SK-N-DZ (cell line): ENCODE measurements around the gene NIM1K. TPM values are rescaled to one million over a fixed set of nuclear protein-coding genes. Genes with fewer than 3 reads are reported as not detected.
"Not testable (repeated sequence)": the region's sequence is repeated elsewhere in the genome, so short reads cannot be mapped to it uniquely, and the experiment has no call there.

ENCODE experiments used
- DNase-seq: peaks from one replicate; pipeline ENCODE4 v3.0.0-alpha.2; 2015; ENCODE audit warnings: low spot score
- polyA plus RNA-seq, 2 experiments: library from polyadenylated mRNA; depleted of rRNA; stranded (reverse); fragments of >200 nt; gene quantifications; 2 replicates each; pipeline ENCODE4 v1.2.3, GENCODE V29; 2014

The NIM1K gene
- polyA plus RNA-seq (2014; cell fraction: cytosol; rRNA removed) = not detected in 2 replicates
- polyA plus RNA-seq (2014; cell fraction: nucleus; rRNA removed) = not detected in 2 replicates

DNA sequence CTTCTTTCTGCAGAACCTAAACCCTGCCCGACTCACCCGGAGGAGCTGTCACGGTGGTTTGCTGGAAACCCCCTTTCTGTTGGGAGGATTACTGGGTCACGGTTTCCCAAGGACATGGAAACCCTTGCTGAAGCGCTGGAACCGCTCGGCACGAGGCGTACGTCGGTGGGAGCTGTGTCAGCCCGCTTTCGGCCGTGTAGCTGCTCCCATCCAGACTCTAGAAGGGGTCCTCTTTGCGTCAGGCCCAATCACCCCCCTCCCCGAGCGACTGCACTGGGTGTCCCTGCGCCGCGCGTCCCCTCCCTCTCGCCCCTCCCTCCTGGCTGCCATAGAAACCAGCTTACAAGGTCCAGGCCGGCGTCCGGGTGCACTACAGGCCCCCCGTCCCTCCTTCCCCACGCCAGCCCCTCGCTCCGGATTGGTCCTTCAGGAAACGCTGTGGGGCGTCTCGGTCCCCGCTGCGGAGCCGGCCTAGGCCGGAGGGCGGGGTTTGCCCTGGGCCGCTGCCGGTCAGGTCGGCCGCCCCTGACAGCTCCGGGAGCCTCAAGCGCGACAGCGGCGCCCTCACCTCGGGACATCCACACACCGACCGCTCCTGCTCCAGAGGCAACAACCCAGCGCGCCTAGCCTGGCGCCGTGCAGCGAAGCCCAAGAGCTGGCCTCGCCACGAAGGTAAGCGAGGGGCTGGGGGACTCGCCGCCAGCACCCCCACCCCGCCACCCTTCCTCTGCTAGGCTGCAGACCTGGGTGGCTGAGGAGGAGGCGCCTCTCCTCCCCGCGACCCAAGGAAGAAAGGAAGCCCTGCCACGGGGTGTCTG lies at the start of gene NIM1K:
Gene NIM1K, plus strand, starts transcription at position 486 of the 818 bp plus-strand sequence. CDS start 53,551 bp downstream, outside the sequence.
- DNase-seq = peak; percentile 81

DNA sequence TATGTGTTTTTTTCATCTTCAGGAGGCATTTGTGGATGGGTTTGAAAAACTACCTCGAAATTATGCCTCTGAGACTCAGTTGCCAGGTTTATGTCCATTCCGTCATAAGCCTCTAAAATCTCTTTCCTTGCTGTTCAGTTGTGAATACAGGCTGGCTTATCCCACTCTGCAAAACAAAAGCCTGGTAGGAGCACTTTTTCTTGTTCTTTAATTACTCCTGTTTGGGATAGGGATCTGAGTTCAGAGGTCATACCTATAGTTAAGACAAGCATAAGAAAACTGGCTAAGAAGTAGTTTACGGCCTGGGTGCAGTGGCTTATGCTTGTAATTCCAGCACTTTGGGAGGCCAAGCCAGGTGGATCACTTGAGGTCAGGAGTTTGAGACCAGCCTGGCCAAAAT lies 47.0 kb upstream of the NIM1K start:
- no peak for DNase-seq

DNA sequence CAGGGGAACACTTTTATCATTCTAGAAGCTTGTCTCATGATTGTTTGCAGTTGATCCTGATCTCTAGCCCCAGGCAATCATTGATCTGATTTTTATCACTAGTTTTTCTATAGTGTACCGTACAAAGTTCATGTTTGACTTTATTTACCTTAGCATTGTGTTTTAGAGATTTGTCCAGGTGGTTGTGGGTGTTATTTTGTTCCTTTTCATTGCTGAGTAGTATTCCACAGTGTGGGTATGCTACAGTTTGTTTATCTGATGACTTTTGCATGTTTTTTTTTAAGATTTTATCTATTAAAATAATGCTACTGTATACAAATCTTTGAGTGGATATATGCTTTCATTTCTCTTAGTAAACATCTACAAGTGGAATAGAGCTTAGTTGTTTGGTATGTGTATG lies 45.1 kb upstream of the NIM1K start:
- no peak for DNase-seq

DNA sequence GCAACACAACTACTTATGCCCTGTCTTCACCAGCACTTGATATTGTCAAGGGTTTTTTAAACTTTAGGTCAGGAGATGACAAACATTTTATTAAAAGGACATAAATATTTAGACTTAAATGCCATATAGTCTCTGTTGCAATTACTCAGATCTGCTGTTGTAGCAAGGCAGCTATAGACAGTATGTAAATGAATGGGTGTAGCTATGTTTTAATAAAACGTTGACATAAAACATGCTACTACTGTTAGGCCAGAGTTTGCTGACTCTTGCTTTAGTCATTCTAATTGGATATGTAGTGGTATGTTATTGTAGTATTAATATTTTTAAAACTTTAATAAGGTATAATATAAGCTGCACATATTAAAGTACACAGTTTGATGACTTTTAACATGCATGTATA lies 43.6 kb upstream of the NIM1K start:
- DNase-seq = no peak

DNA sequence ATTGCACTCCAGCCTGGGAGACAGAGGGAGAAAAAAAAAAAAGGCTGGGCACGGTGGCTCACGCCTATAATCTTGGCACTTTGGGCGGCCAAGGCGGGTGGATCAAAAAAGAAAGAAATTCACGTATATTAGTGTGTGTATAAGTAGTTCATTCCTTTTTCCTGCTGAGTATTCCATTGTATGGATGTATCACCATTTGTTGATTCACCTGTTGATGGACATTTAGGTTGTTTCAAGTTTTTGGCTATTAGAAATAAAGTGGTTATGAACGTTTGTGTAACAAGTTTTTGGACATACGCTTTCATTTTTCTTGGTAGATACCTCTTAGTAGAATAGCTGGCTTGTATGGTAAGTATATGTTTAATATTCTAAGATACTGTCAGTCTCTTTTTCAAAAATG lies 42.8 kb upstream of the NIM1K start:
- DNase-seq = no peak

DNA sequence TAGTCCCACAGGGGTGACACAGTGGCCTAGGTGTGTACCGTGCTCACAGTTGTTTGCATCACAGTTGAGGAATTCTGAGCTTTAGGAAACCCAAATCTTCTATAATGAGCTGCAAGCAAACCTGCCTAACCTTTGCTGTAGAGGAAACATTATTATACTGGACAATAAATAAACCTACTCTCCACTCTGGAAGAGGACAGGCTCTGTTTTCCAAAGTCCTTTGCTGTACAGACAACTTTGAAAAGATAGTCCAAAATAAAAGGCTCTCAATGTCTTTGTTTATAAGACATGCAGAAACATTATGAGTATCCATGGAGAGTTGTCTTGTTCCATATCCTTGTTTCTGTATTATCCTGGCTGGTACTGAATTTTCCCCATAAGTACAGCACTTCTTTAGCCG lies 42.0 kb upstream of the NIM1K start:
- DNase-seq = no peak

DNA sequence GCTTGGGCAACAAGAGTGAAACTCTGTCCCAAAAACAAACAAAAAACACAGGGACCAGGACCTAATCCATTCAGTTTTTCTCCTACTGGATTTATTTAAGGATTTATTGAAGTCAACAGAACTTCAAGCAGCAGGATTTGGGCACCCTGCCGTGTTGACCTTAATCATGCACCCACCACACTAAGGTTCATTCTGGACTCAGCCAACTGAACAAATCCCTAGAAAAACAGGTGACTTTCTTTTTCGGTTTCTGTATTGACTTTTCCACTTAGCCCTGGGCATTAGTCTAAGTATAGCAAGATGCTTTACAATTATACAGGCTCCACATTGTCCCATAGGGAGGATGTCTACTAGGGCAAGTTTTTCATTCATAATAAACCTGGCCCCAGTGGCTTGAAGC lies 41.3 kb upstream of the NIM1K start:
- DNase-seq = no peak

DNA sequence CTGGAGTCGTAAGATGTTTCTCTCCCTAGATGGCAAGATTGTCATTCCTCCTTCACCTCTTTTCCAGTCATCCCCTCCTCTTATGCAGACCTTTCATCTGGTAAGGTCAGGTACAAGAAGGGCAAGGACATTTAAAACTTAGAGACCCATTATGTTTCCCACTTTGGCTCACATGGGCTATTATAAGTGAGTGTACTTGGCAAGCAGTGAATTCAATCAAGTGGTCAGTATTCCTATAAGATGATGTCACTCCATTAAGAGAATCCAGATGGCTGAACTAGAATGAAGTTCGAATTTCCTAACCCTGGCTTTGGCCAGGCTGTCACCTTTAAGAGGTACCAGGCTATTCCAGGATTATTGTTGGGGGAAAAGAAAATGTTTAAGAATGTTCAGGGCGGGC lies 39.1 kb upstream of the NIM1K start:
- no peak for DNase-seq

GRCh38 chr5:43154469-43154868 lies 37.6 kb upstream of the NIM1K start:
- DNase-seq = no peak

DNA sequence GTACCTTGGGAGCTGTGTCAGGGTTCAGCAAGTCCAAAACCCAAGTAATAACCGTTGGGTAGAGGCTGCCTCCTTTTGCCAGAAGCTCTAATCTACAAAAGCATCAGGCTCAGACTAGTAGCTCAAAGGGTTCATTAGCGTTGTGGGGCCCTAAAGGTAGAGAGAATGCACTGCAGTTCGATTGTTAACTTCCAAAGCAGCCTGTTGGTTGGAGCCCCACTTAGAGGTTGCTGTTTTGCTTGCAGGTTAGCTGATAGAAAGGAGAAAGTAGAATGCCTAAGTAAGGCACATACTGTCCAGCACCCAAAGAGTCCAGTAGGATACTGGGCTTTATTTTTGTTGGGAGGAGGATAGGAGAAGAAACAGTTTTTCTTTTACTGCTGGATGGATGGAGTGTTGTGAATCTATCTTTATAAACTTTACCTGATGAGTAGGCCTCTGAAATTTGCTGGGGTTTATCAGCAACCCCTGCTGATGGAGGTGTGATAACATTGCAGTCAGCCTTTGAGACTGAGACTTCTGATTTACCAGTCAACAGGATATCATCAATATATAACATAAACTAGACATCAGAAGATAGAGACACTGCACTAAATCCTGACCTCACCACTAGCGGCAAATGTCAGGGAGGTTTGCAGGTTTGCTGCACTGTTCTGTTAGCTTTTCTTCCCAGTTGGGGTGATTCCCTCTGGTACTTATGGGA lies 36.5 kb upstream of the NIM1K start:
- no peak for DNase-seq

- no peak for DNase-seq
Measured at GRCh38 chr5:43156388-43156787, 35.6 kb upstream of the NIM1K start.

- no peak for DNase-seq
Measured at GRCh38 chr5:43157068-43157467, 35.0 kb upstream of the NIM1K start.

GRCh38 chr5:43161244-43161643 lies 30.8 kb upstream of the NIM1K start:
- DNase-seq = no peak

DNA sequence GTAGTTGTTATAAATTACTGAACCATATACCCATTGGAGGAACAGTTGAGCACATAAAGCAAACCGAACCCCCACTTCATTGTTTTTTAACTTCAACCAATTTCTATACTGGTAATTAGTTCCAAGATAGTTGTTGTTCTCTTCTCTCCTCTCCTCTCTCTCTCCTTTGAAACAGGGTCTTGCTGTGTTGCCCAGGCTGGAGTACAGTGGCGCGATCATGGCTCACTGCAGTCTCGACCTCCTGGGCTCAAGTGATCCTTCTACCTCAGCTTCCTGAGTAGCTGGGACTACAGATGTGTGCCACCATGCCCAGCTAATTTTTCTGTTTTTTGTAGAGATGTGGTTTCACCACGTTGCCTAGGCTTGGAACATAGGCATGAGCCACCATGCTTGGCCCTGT lies 27.2 kb upstream of the NIM1K start:
- not testable (repeated sequence) for DNase-seq

DNA sequence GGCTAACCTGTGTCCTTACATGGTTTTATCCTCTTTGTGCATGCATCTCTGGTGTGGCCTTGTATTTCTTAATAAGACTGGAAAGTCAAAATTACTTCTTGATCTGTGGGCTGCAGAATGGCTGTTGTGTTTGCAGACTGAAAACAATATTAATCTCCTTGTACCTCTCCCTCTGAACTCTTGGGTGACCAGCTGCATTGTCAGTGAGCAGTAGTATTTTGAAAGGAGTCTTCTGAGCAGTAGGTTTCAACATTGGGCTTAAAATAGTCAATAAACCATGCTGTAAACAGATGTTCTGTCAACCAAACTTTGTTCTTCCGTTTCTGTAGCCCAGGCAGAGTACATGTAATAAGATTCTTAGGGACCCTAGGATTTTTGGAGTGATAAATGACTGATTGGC lies 26.7 kb upstream of the NIM1K start:
- DNase-seq = no peak

- DNase-seq = no peak
Measured at GRCh38 chr5:43168175-43168574, 23.9 kb upstream of the NIM1K start.

GRCh38 chr5:43171451-43171850 lies 20.6 kb upstream of the NIM1K start:
- DNase-seq = no peak

DNA sequence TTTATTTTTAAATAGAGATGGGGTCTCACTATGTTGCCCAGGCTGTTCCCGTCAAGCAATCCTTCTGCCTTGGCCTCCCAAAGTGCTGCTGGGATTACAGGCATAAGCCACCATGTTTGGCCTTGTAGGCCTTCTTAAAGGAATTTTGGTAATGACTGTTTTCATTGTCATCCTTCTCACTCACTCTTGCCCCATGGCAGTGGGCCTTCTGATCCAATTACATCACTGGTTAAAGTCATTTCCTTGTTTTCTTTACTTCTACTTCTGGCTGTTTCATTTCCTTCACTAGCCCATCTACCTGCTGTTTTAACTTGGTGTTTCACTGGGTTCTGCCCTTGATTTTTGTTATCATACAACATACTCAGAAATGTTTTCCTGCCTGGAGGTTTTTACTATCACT lies 20.1 kb upstream of the NIM1K start:
- DNase-seq = no peak

GRCh38 chr5:43172779-43173178 lies 19.2 kb upstream of the NIM1K start:
- DNase-seq = no peak

- no peak for DNase-seq
Measured at GRCh38 chr5:43174586-43174985, 17.4 kb upstream of the NIM1K start.

GRCh38 chr5:43179836-43180235 lies 12.2 kb upstream of the NIM1K start:
- DNase-seq = no peak

- no peak for DNase-seq
Measured at GRCh38 chr5:43182421-43182820, 9.6 kb upstream of the NIM1K start.

- DNase-seq = not testable (repeated sequence)
Measured at GRCh38 chr5:43183101-43183500, 8.9 kb upstream of the NIM1K start.
